H1 (cell line): Measurements from ENCODE around the gene CD200. TPM values are rescaled to one million over a fixed set of nuclear protein-coding genes. Genes with fewer than 3 reads are reported as not detected.

Source experiments
- CTCF ChIA-PET: fragments of 300-600 bp; sonication (Branson Sonifier 250); formaldehyde crosslinking; loops from one replicate; lab custom pipeline; 2021; ENCODE audit not compliant: partially characterized antibody; lab: Charles Lee
- POLR2A ChIA-PET: fragments of 300-600 bp; sonication (Branson Sonifier 250); formaldehyde crosslinking; loops from one replicate; lab custom pipeline; 2021; ENCODE audit warnings: inconsistent platforms; ENCODE audit not compliant: partially characterized antibody; lab: Charles Lee
- DNase-seq, 2 experiments: peaks; one replicate each; pipeline versions ENCODE4 v3.0.0 to v3.0.0-alpha.2; 2010 to 2022; ENCODE audit warnings: low spot score in 2 of 2, low read depth in 1 of 2, mixed read lengths in 1 of 2
- FAIRE-seq: peaks from 2 replicates; lab custom pipeline; 2011; peaks lifted over from hg19 to GRCh38; lab: Jason Lieb, UNC
- H2AFZ ChIP-seq: 2 replicates; pipeline ENCODE4 v1.8.1; 2012; ENCODE audit warnings: low read length, inconsistent platforms
- H2AK5ac ChIP-seq: 2 replicates; pipeline ENCODE4 v1.6.1; 2013; ENCODE audit warnings: low read depth, low read length
- H2BK120ac ChIP-seq: replicated peaks from 2 replicates; pipeline ENCODE3; 2013; ENCODE audit warnings: low read depth, low read length, inconsistent platforms
- H2BK12ac ChIP-seq: 2 replicates; pipeline ENCODE4 v1.6.1; 2013; ENCODE audit warnings: low read depth, low read length
- H2BK15ac ChIP-seq: 2 replicates; pipeline ENCODE4 v1.6.1; 2013; ENCODE audit warnings: low read length
- H2BK20ac ChIP-seq: 2 replicates; pipeline ENCODE4 v1.6.1; 2013; ENCODE audit warnings: low read length
- H2BK5ac ChIP-seq: 2 replicates; pipeline ENCODE4 v1.6.1; 2013; ENCODE audit warnings: low read depth, low read length
- H3K14ac ChIP-seq: 2 replicates; pipeline ENCODE4 v1.6.1; 2013; ENCODE audit warnings: inconsistent platforms; ENCODE audit not compliant: insufficient read length
- H3K18ac ChIP-seq: 2 replicates; pipeline ENCODE4 v1.6.1; 2013; ENCODE audit warnings: low read length; ENCODE audit errors: extremely low read depth
- H3K23ac ChIP-seq: 2 replicates; pipeline ENCODE4 v1.6.1; 2013; ENCODE audit warnings: inconsistent platforms; ENCODE audit not compliant: insufficient read length
- H3K23me2 ChIP-seq: 2 replicates; pipeline ENCODE4 v1.6.1; 2013; ENCODE audit warnings: low read depth, low read length
- H3K27ac ChIP-seq: 2 replicates; pipeline ENCODE4 v1.6.1; 2011; ENCODE audit warnings: low read depth, low read length, inconsistent platforms
- H3K27me3 ChIP-seq, 4 experiments: replicated peaks in 1 of 4; 1 replicate in 1 of 4; 2 replicates in 3 of 4; pipeline versions ENCODE4 v1.6.1 to v1.8.1; 2011 to 2013; ENCODE audit warnings: low read length in 3 of 4, mild to moderate bottlenecking in 3 of 4, inconsistent platforms in 2 of 4, mixed read lengths in 2 of 4, moderate library complexity in 1 of 4; ENCODE audit not compliant: control insufficient read depth in 3 of 4, insufficient read depth in 3 of 4; ENCODE audit errors: extremely low read depth in 1 of 4
- H3K36me3 ChIP-seq, 4 experiments: 2 replicates each; pipeline versions ENCODE4 v1.6.1 to v1.8.1; 2011 to 2013; ENCODE audit warnings: mild to moderate bottlenecking in 4 of 4, low read length in 3 of 4, moderate library complexity in 2 of 4, control low read depth in 1 of 4, inconsistent platforms in 1 of 4; ENCODE audit not compliant: insufficient read depth in 4 of 4, control insufficient read depth in 2 of 4
- H3K4ac ChIP-seq: replicated peaks from 2 replicates; pipeline ENCODE3; 2013; ENCODE audit warnings: low read length, low read depth, mixed read lengths, inconsistent platforms; ENCODE audit not compliant: insufficient read length
- H3K4me1 ChIP-seq, 4 experiments: replicated peaks in 1 of 4; 1 replicate in 1 of 4; 2 replicates in 3 of 4; pipeline versions ENCODE4 v1.6.1 to v1.8.1; 2011 to 2013; ENCODE audit warnings: low read length in 3 of 4, inconsistent platforms in 2 of 4, mixed read lengths in 1 of 4; ENCODE audit not compliant: insufficient read depth in 4 of 4, control insufficient read depth in 3 of 4
- H3K4me2 ChIP-seq, 2 experiments: 2 replicates each; pipeline versions ENCODE4 v1.6.1 to v1.8.1; 2011 to 2013; ENCODE audit warnings: low read depth in 2 of 2, low read length in 2 of 2, control low read depth in 1 of 2, inconsistent platforms in 1 of 2, mild to moderate bottlenecking in 1 of 2; ENCODE audit not compliant: insufficient read depth in 1 of 2
- H3K4me3 ChIP-seq, 4 experiments: fragments of 200-600, 300-600 bp in 1 of 4; sonication (generic), shearing (Covaris generic), sonication (Bioruptor Twin) in 1 of 4; 2 replicates each; pipeline versions ENCODE4 v1.5.1 to v1.8.1; 2011 to 2016; ENCODE audit warnings: low read length in 4 of 4, low read depth in 3 of 4, control low read depth in 2 of 4, inconsistent platforms in 2 of 4, mild to moderate bottlenecking in 2 of 4, mixed read lengths in 1 of 4, moderate library complexity in 1 of 4; ENCODE audit not compliant: insufficient read depth in 2 of 4; ENCODE audit errors: extremely low read depth in 1 of 4
- H3K56ac ChIP-seq: replicated peaks from 2 replicates; pipeline ENCODE3; 2013; ENCODE audit warnings: low read depth, mild to moderate bottlenecking, mixed read lengths, low read length, inconsistent platforms; ENCODE audit not compliant: insufficient read length
- H3K79me1 ChIP-seq: 2 replicates; pipeline ENCODE4 v1.6.1; 2013; ENCODE audit warnings: low read depth, low read length, control low read depth
- H3K79me2 ChIP-seq, 2 experiments: 2 replicates each; pipeline versions ENCODE4 v1.6.1 to v1.8.1; 2012 to 2013; ENCODE audit warnings: low read length in 2 of 2, mild to moderate bottlenecking in 2 of 2, inconsistent platforms in 1 of 2; ENCODE audit not compliant: insufficient read depth in 2 of 2, control insufficient read depth in 1 of 2
- H3K9ac ChIP-seq, 4 experiments: replicated peaks in 1 of 4; 1 replicate in 1 of 4; 2 replicates in 3 of 4; pipeline versions ENCODE4 v1.6.1 to v1.8.1; 2011 to 2013; ENCODE audit warnings: low read depth in 3 of 4, low read length in 3 of 4, control low read depth in 2 of 4, mild to moderate bottlenecking in 2 of 4, moderate library complexity in 2 of 4, inconsistent platforms in 1 of 4; ENCODE audit errors: extremely low read depth in 1 of 4
- H3K9me3 ChIP-seq, 2 experiments: 2 replicates each; pipeline versions ENCODE4 v1.6.1 to v1.8.1; 2012 to 2013; ENCODE audit warnings: mild to moderate bottlenecking in 2 of 2, moderate library complexity in 2 of 2, control low read depth in 1 of 2, inconsistent platforms in 1 of 2, low read depth in 1 of 2, low read length in 1 of 2, mixed read lengths in 1 of 2; ENCODE audit not compliant: insufficient read depth in 2 of 2
- H4K20me1 ChIP-seq, 2 experiments: replicated peaks in 1 of 2; 2 replicates each; pipeline versions ENCODE3 to v1.8.1; 2011 to 2013; ENCODE audit warnings: inconsistent platforms in 2 of 2, low read length in 2 of 2, mild to moderate bottlenecking in 1 of 2; ENCODE audit not compliant: insufficient read depth in 2 of 2, control insufficient read depth in 1 of 2
- H4K5ac ChIP-seq: 2 replicates; pipeline ENCODE4 v1.6.1; 2013; ENCODE audit warnings: low read length, low read depth, mixed read lengths, inconsistent platforms; ENCODE audit not compliant: insufficient read length
- H4K8ac ChIP-seq: 2 replicates; pipeline ENCODE4 v1.8.0; 2013; ENCODE audit warnings: mild to moderate bottlenecking, moderate library complexity, low read length, inconsistent platforms; ENCODE audit not compliant: insufficient read depth; ENCODE audit errors: extremely low read depth
- H4K91ac ChIP-seq: replicated peaks from 2 replicates; pipeline ENCODE3; 2013; ENCODE audit warnings: low read length, mixed read lengths, inconsistent platforms; ENCODE audit not compliant: insufficient read length
- GTF2F1 ChIP-seq: IDR thresholded peaks from 2 replicates; pipeline ENCODE4 v1.6.1; 2012; ENCODE audit warnings: low read depth, low read length, improper control_type of control experiment, borderline replicate concordance
- KDM5A ChIP-seq: fragments of 200-600 bp; IDR thresholded peaks from 2 replicates; pipeline ENCODE4 v1.7.1; 2012; ENCODE audit warnings: mild to moderate bottlenecking, low read length, inconsistent platforms, mixed read lengths
- RNF2 ChIP-seq: fragments of 200-900, 300-1000 bp; sonication (generic); IDR thresholded peaks from 2 replicates; pipeline ENCODE4 v1.7.1; 2016; ENCODE audit warnings: borderline replicate concordance, low read depth, mild to moderate bottlenecking, antibody characterized with exemption, low read length; ENCODE audit not compliant: poor library complexity, severe bottlenecking; ENCODE audit errors: missing control alignments
- RXRA ChIP-seq: IDR thresholded peaks from 2 replicates; pipeline ENCODE4 v1.6.1; 2011; ENCODE audit warnings: low read depth, mild to moderate bottlenecking, low read length, moderate library complexity; ENCODE audit not compliant: insufficient read depth
- WGBS, 2 experiments: shearing (Covaris generic) in 1 of 2; methylation state at CpG; one replicate each; pipeline versions ENCODE4 v1.1.6 to v1.1.7; 2013 to 2015; ENCODE audit warnings: low lambda C conversion rate in 2 of 2, mixed read lengths in 2 of 2, inconsistent platforms in 1 of 2, low coverage in 1 of 2, missing lambda C conversion rate in 1 of 2; ENCODE audit not compliant: insufficient replicate concordance in 2 of 2, insufficient coverage in 1 of 2, insufficient read length in 1 of 2; ENCODE audit errors: extremely low coverage in 1 of 2, missing lambda C conversion rate in 1 of 2; 5-methylcytosine and 5-hydroxymethylcytosine counted together
- polyA plus RNA-seq, 7 experiments: library from polyadenylated mRNA; depleted of rRNA in 3 of 7; stranded (reverse) in 5 of 7; unstranded in 2 of 7; fragments of >200 nt in 5 of 7; fragments of 200-250 nt in 2 of 7; gene quantifications; 1 replicate in 5 of 7; 2 replicates in 1 of 7; 4 replicates in 1 of 7; pipeline versions ENCODE4 v1.2.1 to v1.2.3, GENCODE V29; 2011 to 2013; ENCODE audit warnings: missing spikeins in 2 of 7, mixed read lengths in 2 of 7
- total RNA-seq: library from RNA; stranded (reverse); fragmentation: NEBNext Ultra II Directional; extraction: Animal tissue kit (Norgen Biotek cat#: 25700); gene quantifications from 2 replicates; pipeline ENCODE4 v1.2.1, GENCODE V29; 2021

CD200 gene
- total and polyA plus RNA-seq, 2 of the 8 experiments (the other 6 are each of a cell fraction or from before 2014, with no cell fraction given) = 45.8 to 50.2 TPM

- H3K27ac ChIP-seq = no peak overlapping the region
- H3K79me2 ChIP-seq = no peaks in the 10 kb centered on the region
- no peak overlapping the region for H2BK120ac ChIP-seq
- H3K4ac ChIP-seq = no peak overlapping the region
- no peak overlapping the region for H3K4me3 ChIP-seq
- peaks cover 20 to 27% (median 22%) of the 10 kb centered on the region in 4 experiments for H3K4me1 ChIP-seq
- no peak overlapping the region for H2BK15ac ChIP-seq
- no peak overlapping the region for H2BK12ac ChIP-seq
- no peak overlapping the region for H3K14ac ChIP-seq
- FAIRE-seq (no peak), DNase-seq (no peak)
- H2AK5ac ChIP-seq = no peak overlapping the region
- H4K91ac ChIP-seq = no peak overlapping the region
- no peak overlapping the region for H2BK20ac ChIP-seq
- no peak overlapping the region for H2AFZ ChIP-seq
- no peaks in the 10 kb centered on the region; a peak in 1 of 4 replicates for H3K9me3 ChIP-seq
- no peaks in the 10 kb centered on the region for H3K79me1 ChIP-seq
- H3K4me2 ChIP-seq = no peak overlapping the region
- ChIA-PET CTCF (interaction anchor here (5.5 kb wide), 1 partner anchor 13 kb away, joined by 47 read pairs; the partner anchor contains the start of gene SLC9C1), POLR2A (interaction anchor here (4.9 kb wide), 1 partner anchor 13 kb away, joined by 32 read pairs; the partner anchor contains the start of gene SLC9C1)
- no peak overlapping the region for H4K5ac ChIP-seq
- no peak overlapping the region; the same call in 1 of the 2 replicates for H3K18ac ChIP-seq
- H3K9ac ChIP-seq = no peak overlapping the region
- H3K23me2 ChIP-seq = peaks cover 10% of the 10 kb centered on the region; the same call in 1 of the 2 replicates
- no peaks in the 10 kb centered on the region for H3K36me3 ChIP-seq
- no peaks in the 10 kb centered on the region for H4K20me1 ChIP-seq
- H3K56ac ChIP-seq = no peak overlapping the region
- H4K8ac ChIP-seq = no peak overlapping the region
- no peak overlapping the region for H2BK5ac ChIP-seq
- WGBS, 2 experiments = 85% methylated on average over 9 of the region's 9 CpGs; no CpG with 5 or more reads in 1 of the 2 experiments
- no peak overlapping the region for H3K23ac ChIP-seq
- TF ChIP-seq GTF2F1 = no peak
- no peak for TF ChIP-seq KDM5A
- TF ChIP-seq RXRA = no peak
- no peak for TF ChIP-seq RNF2
- no peaks in the 10 kb centered on the region for H3K27me3 ChIP-seq
Observed at GRCh38 chr3:112306825-112307224, 26.1 kb upstream of the CD200 start.
